Keratinocyte (primary cell): ENCODE measurements around the gene UNC5A.
"Not testable (repeated sequence)": the region's sequence is repeated elsewhere in the genome, so short reads cannot be mapped to it uniquely, and the experiment has no call there.

Experiments used
- EZH2 ChIP-seq: IDR thresholded peaks from one replicate; pipeline ENCODE4 v1.6.1; 2012; ENCODE audit warnings: inconsistent platforms, mild to moderate bottlenecking, low read length, moderate library complexity
- TF ChIP-seq, protein P1 (sequence below), 3 experiments: IDR thresholded peaks in 1 of 3; conservative IDR thresholded peaks in 1 of 3; optimal IDR thresholded peaks in 1 of 3; 2 replicates in 2 of 3; 3 replicates in 1 of 3; pipeline versions ENCODE3 to v1.5.1; 2011; ENCODE audit warnings: low read length in 3 of 3, mild to moderate bottlenecking in 3 of 3, moderate library complexity in 2 of 3, control low read depth in 1 of 3, inconsistent platforms in 1 of 3; ENCODE audit not compliant: insufficient read depth in 2 of 3; ENCODE audit errors: extremely low read depth in 1 of 3

DNA sequence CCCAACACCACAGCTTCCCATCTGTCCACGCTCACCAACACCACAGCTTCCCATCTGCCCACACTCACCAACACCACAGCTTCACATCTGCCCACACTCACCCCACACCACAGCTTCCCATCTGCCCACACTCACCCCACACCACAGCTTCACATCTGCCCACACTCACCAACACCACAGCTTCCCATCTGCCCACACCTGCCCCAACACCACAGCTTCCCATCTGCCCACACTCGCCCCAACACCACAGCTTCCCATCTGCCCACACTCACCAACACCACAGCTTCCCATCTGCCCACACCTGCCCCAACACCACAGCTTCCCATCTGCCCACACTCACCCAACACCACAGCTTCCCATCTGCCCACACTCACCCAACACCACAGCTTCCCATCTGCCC lies 62.2 kb downstream of the UNC5A start:
- TF ChIP-seq, protein P1, sequence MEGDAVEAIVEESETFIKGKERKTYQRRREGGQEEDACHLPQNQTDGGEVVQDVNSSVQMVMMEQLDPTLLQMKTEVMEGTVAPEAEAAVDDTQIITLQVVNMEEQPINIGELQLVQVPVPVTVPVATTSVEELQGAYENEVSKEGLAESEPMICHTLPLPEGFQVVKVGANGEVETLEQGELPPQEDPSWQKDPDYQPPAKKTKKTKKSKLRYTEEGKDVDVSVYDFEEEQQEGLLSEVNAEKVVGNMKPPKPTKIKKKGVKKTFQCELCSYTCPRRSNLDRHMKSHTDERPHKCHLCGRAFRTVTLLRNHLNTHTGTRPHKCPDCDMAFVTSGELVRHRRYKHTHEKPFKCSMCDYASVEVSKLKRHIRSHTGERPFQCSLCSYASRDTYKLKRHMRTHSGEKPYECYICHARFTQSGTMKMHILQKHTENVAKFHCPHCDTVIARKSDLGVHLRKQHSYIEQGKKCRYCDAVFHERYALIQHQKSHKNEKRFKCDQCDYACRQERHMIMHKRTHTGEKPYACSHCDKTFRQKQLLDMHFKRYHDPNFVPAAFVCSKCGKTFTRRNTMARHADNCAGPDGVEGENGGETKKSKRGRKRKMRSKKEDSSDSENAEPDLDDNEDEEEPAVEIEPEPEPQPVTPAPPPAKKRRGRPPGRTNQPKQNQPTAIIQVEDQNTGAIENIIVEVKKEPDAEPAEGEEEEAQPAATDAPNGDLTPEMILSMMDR (optimal IDR thresholded peaks at IDR 0.05 in 1 of 3, IDR thresholded peaks at IDR 0.05 in 1 of 3, conservative IDR thresholded peaks at IDR 0.05 in 1 of 3; ENCODE audit: extremely low read depth in 1 of 3, insufficient read depth in 2 of 3, low read length in 3 of 3), result not testable (repeated sequence)
- TF ChIP-seq EZH2, result not testable (repeated sequence)
